ENCODE results near the gene SERPINB6.

DNA sequence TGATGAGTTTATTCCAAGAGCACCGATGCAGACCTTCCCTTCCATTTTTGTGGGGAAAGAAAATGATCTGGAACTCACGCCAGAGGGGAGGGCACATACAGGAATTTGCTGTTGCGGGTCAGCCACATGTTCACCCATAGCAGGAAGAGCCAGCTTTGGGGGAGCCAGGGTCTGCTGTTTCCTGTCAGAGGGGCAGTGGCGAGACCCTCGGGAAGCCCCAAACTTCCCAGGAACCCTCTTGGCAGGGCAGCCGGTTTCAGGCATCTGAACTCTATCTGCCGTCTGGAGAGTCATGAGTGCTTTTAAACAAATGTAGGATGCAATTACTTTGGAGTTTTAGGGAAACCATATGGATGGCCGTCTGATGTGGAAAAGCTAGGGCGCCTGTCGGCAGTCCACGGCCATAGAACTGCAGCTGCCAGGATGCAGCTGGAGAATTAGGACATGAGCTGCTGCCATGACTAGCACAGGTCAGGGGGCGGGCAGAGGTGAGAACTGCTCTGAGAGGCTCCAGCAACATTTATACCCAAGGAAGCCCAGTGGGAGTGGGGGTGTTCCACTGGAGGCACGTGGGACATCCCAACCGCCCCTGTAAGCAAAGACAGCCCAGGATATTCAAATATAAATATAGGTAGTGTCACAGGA, 53.4 kb downstream of the SERPINB6 start:
- TF ChIP-seq, protein P1, sequence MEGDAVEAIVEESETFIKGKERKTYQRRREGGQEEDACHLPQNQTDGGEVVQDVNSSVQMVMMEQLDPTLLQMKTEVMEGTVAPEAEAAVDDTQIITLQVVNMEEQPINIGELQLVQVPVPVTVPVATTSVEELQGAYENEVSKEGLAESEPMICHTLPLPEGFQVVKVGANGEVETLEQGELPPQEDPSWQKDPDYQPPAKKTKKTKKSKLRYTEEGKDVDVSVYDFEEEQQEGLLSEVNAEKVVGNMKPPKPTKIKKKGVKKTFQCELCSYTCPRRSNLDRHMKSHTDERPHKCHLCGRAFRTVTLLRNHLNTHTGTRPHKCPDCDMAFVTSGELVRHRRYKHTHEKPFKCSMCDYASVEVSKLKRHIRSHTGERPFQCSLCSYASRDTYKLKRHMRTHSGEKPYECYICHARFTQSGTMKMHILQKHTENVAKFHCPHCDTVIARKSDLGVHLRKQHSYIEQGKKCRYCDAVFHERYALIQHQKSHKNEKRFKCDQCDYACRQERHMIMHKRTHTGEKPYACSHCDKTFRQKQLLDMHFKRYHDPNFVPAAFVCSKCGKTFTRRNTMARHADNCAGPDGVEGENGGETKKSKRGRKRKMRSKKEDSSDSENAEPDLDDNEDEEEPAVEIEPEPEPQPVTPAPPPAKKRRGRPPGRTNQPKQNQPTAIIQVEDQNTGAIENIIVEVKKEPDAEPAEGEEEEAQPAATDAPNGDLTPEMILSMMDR (IDR thresholded peaks at IDR 0.05) = no peak
- no peak for TF ChIP-seq POLR2A (IDR thresholded peaks at IDR 0.05)

Measured in right lobe of liver (tissue), 4 donors.